ENCODE data around the gene TRAPPC8.

The TRAPPC8 gene

DNA sequence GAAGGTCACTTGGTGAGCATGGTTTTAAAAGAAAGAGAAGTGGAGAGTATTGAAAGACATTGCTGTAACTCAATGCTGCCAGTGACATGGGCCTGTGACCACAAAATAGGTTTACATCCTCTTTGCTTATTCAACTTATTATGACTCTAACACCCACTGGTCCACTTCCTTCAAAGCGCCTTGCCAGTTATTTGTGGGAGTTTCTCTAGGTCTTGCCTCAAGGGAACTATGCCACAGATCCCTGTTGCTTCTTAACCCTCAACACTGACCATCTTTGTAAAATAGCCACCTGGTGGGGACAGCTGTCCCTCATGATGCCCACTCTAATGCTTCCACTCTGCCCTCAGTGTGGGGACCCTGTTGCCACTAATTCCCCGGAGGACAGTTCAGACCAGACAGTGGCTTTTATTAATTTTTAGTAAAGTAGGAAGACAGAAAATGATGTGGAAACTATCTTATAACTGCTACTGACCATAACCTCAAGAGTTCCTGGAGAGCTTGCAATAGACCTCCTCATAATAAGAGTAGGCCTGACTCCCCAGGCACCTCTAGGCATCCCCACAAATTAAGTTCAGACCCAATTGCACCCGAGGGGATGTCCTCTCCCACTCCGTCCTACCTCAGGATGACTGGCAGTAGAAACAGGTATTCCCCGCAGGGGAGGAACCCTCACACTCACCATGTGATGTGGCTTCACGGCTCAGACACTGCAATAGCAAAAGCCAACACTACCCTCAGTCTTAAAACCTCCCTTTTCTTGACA is 150.9 kb downstream of the TRAPPC8 start:
- no peak for DNase-seq (ENCODE audit: low read depth, low spot score)

DNA sequence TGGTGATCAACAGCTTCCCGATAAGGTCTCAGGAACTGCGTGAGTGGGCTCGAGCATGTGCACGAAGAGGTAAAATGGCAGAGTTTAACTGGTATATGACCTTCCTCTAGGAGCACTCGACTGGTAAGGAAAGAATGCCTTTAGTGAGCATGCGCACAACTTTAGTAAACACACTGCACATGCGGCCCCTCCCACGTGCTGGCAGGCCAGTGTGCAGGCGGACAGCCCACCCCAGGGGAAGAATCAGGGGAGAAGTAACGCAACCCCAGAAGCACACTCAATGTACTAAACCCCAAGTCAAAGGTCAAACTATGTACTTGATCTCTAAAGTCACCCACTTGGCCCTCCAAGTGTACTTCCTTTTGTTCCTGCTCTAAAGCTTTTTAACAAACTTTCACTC is 153.5 kb downstream of the TRAPPC8 start:
- DNase-seq (ENCODE audit: low read depth, low spot score) = no peak

DNA sequence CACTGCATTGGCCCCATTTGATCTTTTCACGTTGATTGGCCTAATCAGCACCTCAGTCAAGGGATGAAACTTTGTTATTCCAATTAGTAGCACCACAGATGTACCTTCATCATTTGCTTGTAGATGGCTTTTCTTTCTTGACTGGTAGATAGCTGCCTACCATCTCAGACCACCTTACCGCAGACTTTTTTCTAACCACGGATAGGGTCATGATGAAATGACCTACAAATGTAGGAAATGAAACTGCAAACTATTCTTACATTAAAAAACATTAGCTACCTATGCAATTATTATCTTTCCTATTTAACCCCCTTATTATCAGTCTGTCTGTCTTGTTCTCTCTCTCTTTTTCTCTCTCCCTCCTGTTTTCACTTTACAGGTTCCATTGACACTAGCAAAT is 159.9 kb downstream of the TRAPPC8 start:
- DNase-seq (ENCODE audit: low read depth, low spot score) = no peak

Data from activated CD4-positive, CD25-positive, alpha-beta regulatory T cell treated with anti-CD3 and anti-CD28 coated beads, Interleukin-2, amount 50 U/mL, for 16 hours (primary cell).